ENCODE data around the gene ROR1.

GRCh38 chr1:63855942-63856341, 82.1 kb downstream of the ROR1 start:
- TF ChIP-seq CTCF (IDR thresholded peaks at IDR 0.05; ENCODE audit: low read depth, low read length) (no peak), POLR2A (IDR thresholded peaks at IDR 0.05; ENCODE audit: extremely low read depth, insufficient read length) (no peak), MYC (IDR thresholded peaks at IDR 0.05; ENCODE audit: low read depth, low read length) (no peak)
- TF ChIP-seq, protein P1, sequence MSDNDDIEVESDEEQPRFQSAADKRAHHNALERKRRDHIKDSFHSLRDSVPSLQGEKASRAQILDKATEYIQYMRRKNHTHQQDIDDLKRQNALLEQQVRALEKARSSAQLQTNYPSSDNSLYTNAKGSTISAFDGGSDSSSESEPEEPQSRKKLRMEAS (IDR thresholded peaks at IDR 0.05; ENCODE audit: low read depth, low read length): no peak
